Activated CD4-positive, alpha-beta memory T cell treated with anti-CD3 and anti-CD28 coated beads, Interleukin-2, amount 10 ng/mL, durations not matched to agents 7 days and 5 days (primary cell): ENCODE results near the gene INSIG1. TPM values are rescaled to one million over a fixed set of nuclear protein-coding genes. Genes with fewer than 3 reads are reported as not detected.

Source experiments
- CTCF ChIA-PET: fragments of 350-600 bp; sonication (Branson Sonifier 250); formaldehyde crosslinking; loops from one replicate; lab custom pipeline; 2021; ENCODE audit warnings: antibody characterized with exemption, inconsistent platforms; lab: Charles Lee
- POLR2A ChIA-PET: fragments of 350-600 bp; sonication (Branson Sonifier 250); formaldehyde crosslinking; loops from one replicate; lab custom pipeline; 2021; ENCODE audit warnings: antibody characterized with exemption; lab: Charles Lee
- DNase-seq: peaks from one replicate; pipeline ENCODE4 v3.0.0-alpha.2; 2020
- H3K27ac Mint-ChIP-seq: one replicate; pipeline ENCODE4 v1.8.0; 2021; ENCODE audit warnings: mild to moderate bottlenecking, mixed read lengths
- H3K27me3 Mint-ChIP-seq: one replicate; pipeline ENCODE4 v1.8.0; 2021; ENCODE audit warnings: mixed read lengths
- H3K36me3 Mint-ChIP-seq: one replicate; pipeline ENCODE4 v1.8.0; 2021; ENCODE audit warnings: low read depth, mixed read lengths
- H3K4me1 Mint-ChIP-seq: one replicate; pipeline ENCODE4 v1.8.0; 2021; ENCODE audit warnings: mixed read lengths
- H3K4me3 Mint-ChIP-seq: one replicate; pipeline ENCODE4 v1.8.0; 2021; ENCODE audit warnings: mild to moderate bottlenecking, mixed read lengths
- H3K9me3 Mint-ChIP-seq: one replicate; pipeline ENCODE4 v1.8.0; 2021; ENCODE audit warnings: mixed read lengths
- total RNA-seq, 2 experiments: library from RNA; stranded (reverse); gene quantifications; one replicate each; pipeline ENCODE4 v1.2.3, GENCODE V29; 2021

Gene INSIG1
- total RNA-seq, 2 experiments from 2014 or later, result 276 to 283 TPM

- H3K4me3 Mint-ChIP-seq, result no peak overlapping the region
- peaks cover 3% of the 10 kb centered on the region for H3K9me3 Mint-ChIP-seq
- no peak for DNase-seq
- ChIA-PET POLR2A (no interaction called here), CTCF (no interaction called here)
- peaks cover 61% of the 10 kb centered on the region for H3K4me1 Mint-ChIP-seq
- peaks cover 2% of the 10 kb centered on the region for H3K27me3 Mint-ChIP-seq
- H3K36me3 Mint-ChIP-seq, result peaks cover 25% of the 10 kb centered on the region
- H3K27ac Mint-ChIP-seq, result no peak overlapping the region
Observed at GRCh38 chr7:155291045-155291530, 6.6 kb upstream of the INSIG1 start.

- H3K27ac Mint-ChIP-seq, result no peak overlapping the region
Observed at GRCh38 chr7:155291729-155292128, 5.9 kb upstream of the INSIG1 start.

DNA sequence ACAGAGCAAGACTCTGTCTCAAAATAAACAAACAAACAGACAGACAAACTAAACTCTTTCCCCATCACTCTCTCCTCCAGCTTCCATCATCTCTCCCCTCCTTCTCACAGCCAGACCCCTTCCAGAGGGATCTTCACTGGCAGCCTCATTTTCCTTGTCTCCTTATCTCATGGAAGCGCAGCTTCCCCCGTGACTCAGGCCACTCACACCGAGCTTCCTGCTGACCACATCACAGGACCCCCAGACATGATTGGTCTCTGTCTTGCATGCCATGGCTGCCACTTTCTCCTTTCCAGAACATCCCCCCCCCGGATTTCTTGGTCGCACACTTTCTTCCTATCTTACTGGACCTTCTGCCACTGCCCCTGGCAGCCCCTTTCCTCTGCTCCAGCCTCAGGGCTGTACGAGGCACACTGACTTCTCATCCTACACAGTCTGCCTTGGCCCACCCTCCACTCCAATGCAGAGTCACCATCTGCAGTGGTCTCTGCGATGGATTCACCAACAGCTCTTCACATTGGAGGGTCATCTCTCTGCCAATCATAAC, 4.9 kb upstream of the INSIG1 start:
- ChIA-PET POLR2A (no interaction called here), CTCF (interaction anchor here (1.0 kb wide), 1 partner anchor 365 kb away, joined by 3 read pairs; no protein-coding TSS in a partner anchor)
- Mint-ChIP-seq H3K27me3 (peaks cover 2% of the 10 kb centered on the region), H3K36me3 (peaks cover 20% of the 10 kb centered on the region), H3K27ac (no peak overlapping the region), H3K4me1 (peaks cover 54% of the 10 kb centered on the region), H3K9me3 (peaks cover 3% of the 10 kb centered on the region), H3K4me3 (no peak overlapping the region)
- no peak for DNase-seq

More at GRCh38 chr7:155291729-155292128, 5.9 kb upstream of the INSIG1 start:
- ChIA-PET POLR2A (interaction anchor here (0.6 kb wide), 1 partner anchor 290 kb away, joined by 3 read pairs; no protein-coding TSS in a partner anchor), CTCF (no interaction called here)
- Mint-ChIP-seq H3K36me3 (peaks cover 25% of the 10 kb centered on the region), H3K4me1 (peaks cover 61% of the 10 kb centered on the region), H3K27me3 (peaks cover 2% of the 10 kb centered on the region), H3K9me3 (peaks cover 3% of the 10 kb centered on the region), H3K4me3 (no peak overlapping the region)
- DNase-seq, result no peak

- no peak overlapping the region for H3K4me3 Mint-ChIP-seq
- H3K9me3 Mint-ChIP-seq, result peaks cover 3% of the 10 kb centered on the region
- POLR2A ChIA-PET, result interaction anchor here (1.0 kb wide), 1 partner anchor 13 kb away, joined by 3 read pairs; no protein-coding TSS in a partner anchor
Observed at GRCh38 chr7:155293721-155294510, 3.8 kb upstream of the INSIG1 start.

DNA sequence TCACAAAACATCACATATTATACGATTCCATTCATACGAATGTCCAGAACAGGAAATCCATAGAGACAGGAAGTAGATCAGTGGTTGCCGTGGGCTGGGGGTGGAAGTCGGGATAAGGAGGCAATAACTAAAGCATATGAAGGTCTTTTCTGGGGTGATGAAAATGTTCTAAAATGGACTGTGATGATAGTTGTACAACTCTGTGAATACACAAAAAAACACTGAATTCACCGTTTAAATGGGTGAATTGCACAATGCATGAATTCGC, 3.2 kb upstream of the INSIG1 start:
- CTCF ChIA-PET, result interaction anchor here (1.2 kb wide), 1 partner anchor 13 kb away, joined by 3 read pairs; no protein-coding TSS in a partner anchor
- H3K27me3 Mint-ChIP-seq, result peaks cover 2% of the 10 kb centered on the region

More at GRCh38 chr7:155293721-155294510, 3.8 kb upstream of the INSIG1 start:
- CTCF ChIA-PET, result interaction anchor here (1.2 kb wide), 1 partner anchor 14 kb away, joined by 3 read pairs; no protein-coding TSS in a partner anchor
- Mint-ChIP-seq H3K36me3 (peaks cover 26% of the 10 kb centered on the region), H3K4me1 (peaks cover 46% of the 10 kb centered on the region), H3K27me3 (peaks cover 2% of the 10 kb centered on the region), H3K27ac (no peak overlapping the region)
- DNase-seq, result no peak

GRCh38 chr7:155295511-155295910, 2.2 kb upstream of the INSIG1 start:
- H3K4me3 Mint-ChIP-seq, result no peak overlapping the region
- H3K36me3 Mint-ChIP-seq, result peaks cover 41% of the 10 kb centered on the region
- peaks cover 54% of the 10 kb centered on the region for H3K4me1 Mint-ChIP-seq
- peaks cover 2% of the 10 kb centered on the region for H3K27me3 Mint-ChIP-seq
- peak overlapping the region; percentile 98 for H3K27ac Mint-ChIP-seq
- DNase-seq, result no peak
- peaks cover 3% of the 10 kb centered on the region for H3K9me3 Mint-ChIP-seq
- ChIA-PET CTCF (interaction anchor here (2.0 to 4.8 kb wide), 4 partner anchors 13 to 103 kb away, joined by 6 to 58 read pairs (median 11); no protein-coding TSS in a partner anchor), POLR2A (interaction anchor here (2.7 to 5.8 kb wide), 7 partner anchors 10 to 367 kb away, joined by 12 to 305 read pairs (median 40); partner anchors contain the start of genes PAXIP1 and RBM33)

More for the DNA sequence above, 3.2 kb upstream of the INSIG1 start:
- no peak for DNase-seq
- Mint-ChIP-seq H3K4me3 (no peak overlapping the region), H3K9me3 (peaks cover 3% of the 10 kb centered on the region), H3K27ac (no peak overlapping the region), H3K4me1 (peaks cover 46% of the 10 kb centered on the region), H3K36me3 (peaks cover 31% of the 10 kb centered on the region)
- POLR2A ChIA-PET, result interaction anchor here (1.0 kb wide), 1 partner anchor 14 kb away, joined by 3 read pairs; no protein-coding TSS in a partner anchor

- Mint-ChIP-seq H3K9me3 (peaks cover 3% of the 10 kb centered on the region), H3K27me3 (peaks cover 2% of the 10 kb centered on the region), H3K4me1 (peaks cover 55% of the 10 kb centered on the region), H3K36me3 (peaks cover 48% of the 10 kb centered on the region), H3K27ac (peak overlapping the region; percentile 98), H3K4me3 (peak overlapping the region; percentile 82)
- DNase-seq, result no peak
- ChIA-PET CTCF (interaction anchor here (1.2 to 4.8 kb wide), 7 partner anchors 8 to 369 kb away, joined by 3 to 58 read pairs (median 8); no protein-coding TSS in a partner anchor), POLR2A (interaction anchor here (0.6 to 5.8 kb wide), 25 partner anchors 9 to 1654 kb away, joined by 3 to 305 read pairs (median 6); partner anchors contain the start of genes PAXIP1 and RBM33)
Observed at GRCh38 chr7:155296006-155296787, 1.5 kb upstream of the INSIG1 start.

DNA sequence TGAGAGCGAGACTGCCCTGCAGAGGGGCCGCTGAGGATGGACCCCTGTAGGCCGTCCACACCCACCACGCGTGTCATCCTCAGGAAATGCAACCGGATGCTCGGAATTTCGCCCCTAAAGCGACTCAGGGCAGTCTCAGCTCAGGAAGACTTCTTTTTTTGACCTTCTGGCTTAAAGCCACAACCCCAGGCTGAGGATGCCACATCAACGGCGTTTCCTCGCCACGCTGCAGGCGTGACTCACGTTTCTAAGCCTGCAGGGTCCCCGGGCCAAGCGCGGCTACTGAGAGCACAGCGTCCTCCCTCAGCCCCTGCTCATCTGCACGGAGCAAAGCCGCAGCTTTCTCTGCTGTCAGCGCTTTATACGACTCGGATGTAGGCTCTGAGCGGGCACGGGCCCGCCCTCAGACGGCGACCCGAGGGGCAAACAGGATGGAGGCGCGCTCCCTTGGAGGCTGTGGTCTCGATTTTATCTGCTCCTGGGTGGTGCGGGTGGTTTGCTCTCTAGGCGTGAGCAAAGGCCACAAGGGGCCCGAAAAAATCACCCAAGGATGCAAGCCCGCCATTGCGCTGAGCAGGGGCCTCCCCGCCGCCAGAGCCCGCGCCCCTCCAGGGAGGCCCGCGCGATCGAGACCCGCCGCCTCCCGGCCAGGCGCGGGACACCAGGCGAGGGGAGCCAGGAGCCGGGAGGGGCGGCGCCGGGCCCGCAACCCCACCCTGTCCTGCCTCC, 726 bp upstream of the INSIG1 start:
- CTCF ChIA-PET, result interaction anchor here (1.0 to 4.8 kb wide), 8 partner anchors 9 to 369 kb away, joined by 3 to 58 read pairs (median 7); no protein-coding TSS in a partner anchor
- Mint-ChIP-seq H3K9me3 (peaks cover 3% of the 10 kb centered on the region), H3K4me3 (peak overlapping the region; percentile 82), H3K36me3 (peaks cover 54% of the 10 kb centered on the region), H3K27ac (peak overlapping the region; percentile 98), H3K27me3 (peaks cover 2% of the 10 kb centered on the region), H3K4me1 (peaks cover 54% of the 10 kb centered on the region)
- POLR2A ChIA-PET, result interaction anchor here (0.6 to 5.8 kb wide), 29 partner anchors 9 to 1653 kb away, joined by 3 to 305 read pairs (median 6); partner anchors contain the start of genes PAXIP1 and RBM33
- DNase-seq, result peak; percentile 94

- ChIA-PET POLR2A (interaction anchor here (0.6 to 5.8 kb wide), 22 partner anchors 9 to 370 kb away, joined by 3 to 305 read pairs (median 12); partner anchors contain the start of genes PAXIP1 and RBM33), CTCF (interaction anchor here (0.7 to 4.8 kb wide), 7 partner anchors 9 to 370 kb away, joined by 3 to 58 read pairs (median 10); no protein-coding TSS in a partner anchor)
- DNase-seq, result no peak
- Mint-ChIP-seq H3K27ac (peak overlapping the region; percentile 99), H3K4me3 (peak overlapping the region; percentile 89), H3K4me1 (peaks cover 59% of the 10 kb centered on the region), H3K36me3 (peaks cover 62% of the 10 kb centered on the region), H3K27me3 (no peaks in the 10 kb centered on the region), H3K9me3 (peaks cover 3% of the 10 kb centered on the region)
Observed at GRCh38 chr7:155298288-155298833, 683 bp downstream of the INSIG1 start.

DNA sequence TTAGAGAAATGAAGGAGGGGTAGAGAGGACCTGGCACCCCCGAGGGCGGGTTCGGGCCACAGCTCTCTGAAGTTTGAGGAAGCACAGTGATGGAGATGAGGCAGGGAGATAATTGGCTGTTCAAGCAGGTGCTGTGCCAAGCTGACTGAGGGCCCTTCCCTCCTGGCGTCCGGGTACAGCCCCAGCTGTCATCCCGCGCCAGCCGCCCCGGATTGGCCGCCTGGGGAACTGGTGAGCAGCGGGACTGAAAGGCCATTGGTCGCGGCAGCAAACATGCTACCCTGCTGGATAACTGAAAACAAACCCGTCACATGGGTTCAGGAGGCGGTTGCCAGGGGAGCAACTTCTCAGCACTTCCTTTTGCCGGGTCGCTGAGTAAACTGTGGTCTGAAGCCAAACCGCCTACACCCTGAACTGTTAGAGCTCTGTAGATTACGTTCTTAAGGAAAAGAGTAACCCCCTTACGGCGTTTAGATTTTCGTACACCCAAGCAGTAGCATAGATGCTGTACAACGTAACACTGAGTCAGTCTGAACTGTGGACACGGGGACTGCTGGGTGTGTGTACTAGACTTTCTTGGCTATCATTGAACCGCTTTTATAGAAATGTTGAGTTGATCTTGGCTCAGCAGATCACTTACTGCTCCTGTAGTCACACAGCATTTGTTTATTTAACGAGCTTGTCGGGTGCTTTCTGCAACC, 1.3 kb downstream of the INSIG1 start:
- Mint-ChIP-seq H3K9me3 (peaks cover 3% of the 10 kb centered on the region), H3K27ac (peak overlapping the region; percentile 99), H3K27me3 (no peaks in the 10 kb centered on the region), H3K4me3 (peak overlapping the region; percentile 89), H3K4me1 (peaks cover 64% of the 10 kb centered on the region), H3K36me3 (peaks cover 68% of the 10 kb centered on the region)
- DNase-seq, result peak; percentile 99
- ChIA-PET POLR2A (interaction anchor here (0.6 to 5.8 kb wide), 24 partner anchors 8 to 370 kb away, joined by 3 to 305 read pairs (median 10); partner anchors contain the start of genes PAXIP1 and RBM33), CTCF (interaction anchor here (0.6 to 4.8 kb wide), 9 partner anchors 9 to 385 kb away, joined by 3 to 58 read pairs (median 4); no protein-coding TSS in a partner anchor)
